GM13977 (cell line): ENCODE measurements around the gene TIGIT.

Experiments
- DNase-seq: peaks from one replicate; pipeline ENCODE4 v3.0.0; 2012; ENCODE audit warnings: low spot score
- CTCF ChIP-seq: IDR thresholded peaks from 2 replicates; pipeline ENCODE4 v1.5.1; 2012; ENCODE audit warnings: mild to moderate bottlenecking, control low read depth; ENCODE audit not compliant: insufficient read depth; ENCODE audit errors: extremely low read depth, missing control alignments
- in situ Hi-C: fragments of 300-500 bp; cut with MboI; formaldehyde crosslinking; loops from one replicate; pipeline ENCODE4 v1.12.0; 2022; ENCODE audit warnings: low sequenced_read_pairs, low pct_unique_long_range_greater_than_20kb, mixed read lengths, inconsistent platforms; ENCODE audit not compliant: unreplicated experiment

The TIGIT gene

DNA sequence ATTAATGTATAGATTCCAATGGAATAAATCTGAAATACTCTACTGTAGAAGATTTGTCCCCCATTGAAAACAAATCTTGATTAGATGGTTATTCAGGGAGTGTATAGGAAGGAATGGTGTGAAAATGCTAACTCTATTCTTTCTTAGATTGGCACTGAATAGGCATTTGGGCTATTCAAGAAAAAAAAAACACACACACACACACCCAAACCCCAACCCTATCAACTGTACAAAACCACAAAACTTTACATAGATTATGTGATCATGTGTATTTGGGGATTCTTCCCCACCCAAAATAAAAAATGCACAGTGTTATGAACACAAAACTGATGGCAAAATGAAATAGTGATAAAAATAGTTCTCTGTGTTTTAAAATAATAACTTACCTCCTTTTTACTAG lies 61.8 kb downstream of the TIGIT start:
- TF ChIP-seq CTCF: no peak
- in situ Hi-C loops: no loop called here
- no peak for DNase-seq

GRCh38 chr3:114356066-114356465 lies 62.2 kb downstream of the TIGIT start:
- no peak for DNase-seq
- no peak for TF ChIP-seq CTCF
- in situ Hi-C loops: no loop called here

- no peak for TF ChIP-seq CTCF
- in situ Hi-C loops: no loop called here
- no peak for DNase-seq
Measured at GRCh38 chr3:114356525-114356924, 62.7 kb downstream of the TIGIT start.
